GM12878 (cell line): Measurements from ENCODE around the gene PEX6. TPM values are rescaled to one million over a fixed set of nuclear protein-coding genes. Genes with fewer than 3 reads are reported as not detected.

ENCODE experiments used
- ATAC-seq: fragments of 200-7000 bp; cut with Tn5 transposase; 3 replicates; pipeline ENCODE4 v1.9.1; 2020; ENCODE audit warnings: mild to moderate bottlenecking, moderate library complexity
- BruUV-seq: library from RNA; stranded (reverse); fragments of 400-500 nt; replicated peaks from 2 replicates; lab custom pipeline; 2021; lab: Mats Ljungman, UMichigan
- CTCF ChIA-PET: fragments of 300-600 bp; sonication (Branson Sonifier 250); formaldehyde crosslinking; extraction: SDS; loops from one replicate; lab custom pipeline; 2021; ENCODE audit warnings: inconsistent platforms; lab: Yijun Ruan, JAX
- POLR2A ChIA-PET: fragments of 350-600 bp; formaldehyde crosslinking; extraction: SDS; loops from one replicate; lab custom pipeline; 2021; ENCODE audit warnings: inconsistent platforms; lab: Charles Lee
- RAD21 ChIA-PET: fragments of 300-600 bp; sonication (Branson Sonifier 250); formaldehyde crosslinking; loops from one replicate; lab custom pipeline; 2023; ENCODE audit warnings: antibody characterized with exemption; ENCODE audit not compliant: unreplicated experiment; lab: Charles Lee
- SMC1A ChIA-PET: fragments of 300-600 bp; sonication (Branson Sonifier 250); formaldehyde crosslinking; loops from one replicate; lab custom pipeline; 2023; ENCODE audit not compliant: unreplicated experiment, uncharacterized antibody; lab: Charles Lee
- DNase-seq: peaks from one replicate; pipeline ENCODE4 v3.0.0-alpha.2; 2011; ENCODE audit warnings: low read depth, low spot score
- FAIRE-seq: peaks from 3 replicates; lab custom pipeline; 2011; peaks lifted over from hg19 to GRCh38; lab: Jason Lieb, UNC
- H2AFZ ChIP-seq: 2 replicates; pipeline ENCODE4 v1.6.0; 2011; ENCODE audit warnings: low read depth, low read length, control low read depth; ENCODE audit not compliant: control insufficient read depth
- H3K27ac ChIP-seq: 2 replicates; pipeline ENCODE4 v1.5.1; 2011; ENCODE audit warnings: control low read depth; ENCODE audit not compliant: control insufficient read depth, insufficient read depth
- H3K27me3 ChIP-seq, 2 experiments: replicated peaks in 1 of 2; 2 replicates each; pipeline versions ENCODE4 v1.6.0 to v1.6.1; 2011; ENCODE audit warnings: low read length in 1 of 2; ENCODE audit not compliant: control insufficient read depth in 2 of 2, insufficient read depth in 2 of 2
- H3K36me3 ChIP-seq, 2 experiments: 2 replicates each; pipeline ENCODE4 v1.5.1; 2011; ENCODE audit warnings: low read length in 1 of 2; ENCODE audit not compliant: control insufficient read depth in 2 of 2, insufficient read depth in 2 of 2
- H3K4me1 ChIP-seq: 2 replicates; pipeline ENCODE4 v1.6.1; 2011; ENCODE audit warnings: mild to moderate bottlenecking, low read length, moderate library complexity, mixed read lengths; ENCODE audit not compliant: control insufficient read depth, insufficient read depth
- H3K4me2 ChIP-seq: 2 replicates; pipeline ENCODE4 v1.6.0; 2011; ENCODE audit warnings: control low read depth; ENCODE audit not compliant: control insufficient read depth, insufficient read depth
- H3K4me3 ChIP-seq: fragments of 200-600 bp; sonication (generic); 2 replicates; pipeline ENCODE4 v1.5.1; 2016
- H3K79me2 ChIP-seq: 2 replicates; pipeline ENCODE4 v1.6.0; 2011; ENCODE audit warnings: low read length; ENCODE audit not compliant: control insufficient read depth, insufficient read depth
- H3K9ac ChIP-seq: 2 replicates; pipeline ENCODE4 v1.8.0; 2011; ENCODE audit warnings: low read length, control low read depth, mixed read lengths; ENCODE audit not compliant: control insufficient read depth, insufficient read depth
- H3K9me3 ChIP-seq: replicated peaks from 3 replicates; pipeline ENCODE4 v1.5.1; 2011; ENCODE audit warnings: mild to moderate bottlenecking, low read length; ENCODE audit not compliant: control insufficient read depth, insufficient read depth
- H4K20me1 ChIP-seq: 2 replicates; pipeline ENCODE4 v1.6.0; 2011; ENCODE audit not compliant: control insufficient read depth, insufficient read depth
- BHLHE40 ChIP-seq, 2 experiments: fragments of 450-650 bp in 1 of 2; IDR thresholded peaks; 2 replicates each; pipeline ENCODE4 v1.6.1; 2011 to 2017; ENCODE audit warnings: low read depth in 2 of 2, borderline replicate concordance in 1 of 2, improper control_type of control experiment in 1 of 2, low read length in 1 of 2, mild to moderate bottlenecking in 1 of 2
- CEBPB ChIP-seq, 2 experiments: fragments of 150-350 bp in 1 of 2; IDR thresholded peaks; 2 replicates each; pipeline ENCODE4 v1.6.1; 2012 to 2014; ENCODE audit warnings: low read depth in 2 of 2, low read length in 2 of 2, borderline replicate concordance in 1 of 2, inconsistent platforms in 1 of 2
- CUX1 ChIP-seq: IDR thresholded peaks from 2 replicates; pipeline ENCODE4 v1.6.1; 2012; ENCODE audit warnings: improper control_type of control experiment, low read depth, low read length; ENCODE audit not compliant: insufficient replicate concordance
- E2F8 ChIP-seq: fragments of 450-650 bp; IDR thresholded peaks from 2 replicates; pipeline ENCODE4 v1.6.1; 2018; ENCODE audit warnings: mild to moderate bottlenecking, low read depth, moderate library complexity; ENCODE audit not compliant: partially characterized antibody
- EGR1 ChIP-seq, 2 experiments: IDR thresholded peaks; 1 replicate in 1 of 2; 2 replicates in 1 of 2; pipeline ENCODE4 v1.6.1; 2011 to 2012; ENCODE audit warnings: low read depth in 2 of 2, low read length in 2 of 2, borderline replicate concordance in 1 of 2, mild to moderate bottlenecking in 1 of 2, moderate library complexity in 1 of 2
- ELK1 ChIP-seq: IDR thresholded peaks from 2 replicates; pipeline ENCODE4 v1.6.1; 2012; ENCODE audit warnings: low read depth, low read length, improper control_type of control experiment
- ESRRA ChIP-seq: IDR thresholded peaks from 2 replicates; pipeline ENCODE4 v1.6.1; 2012; ENCODE audit warnings: mild to moderate bottlenecking, low read length, improper control_type of control experiment
- NR2C1 ChIP-seq: fragments of 450-650 bp; IDR thresholded peaks from 2 replicates; pipeline ENCODE4 v1.6.1; 2017; ENCODE audit warnings: antibody characterized with exemption, mild to moderate bottlenecking, moderate library complexity
- RAD51 ChIP-seq: fragments of 450-650 bp; IDR thresholded peaks from 2 replicates; pipeline ENCODE4 v1.6.1; 2016; ENCODE audit warnings: moderate library complexity, mild to moderate bottlenecking, inconsistent platforms
- TARDBP ChIP-seq: IDR thresholded peaks from 2 replicates; pipeline ENCODE4 v1.6.1; 2016; ENCODE audit warnings: borderline replicate concordance
- ZNF274 ChIP-seq: IDR thresholded peaks from one replicate; pipeline ENCODE4 v1.8.0; 2011; ENCODE audit not compliant: insufficient read length, insufficient read depth
- WGBS: methylation state at CpG from one replicate; pipeline ENCODE4 v1.1.6; 2016; ENCODE audit warnings: low lambda C conversion rate; ENCODE audit not compliant: insufficient replicate concordance, insufficient coverage; ENCODE audit errors: missing lambda C conversion rate; 5-methylcytosine and 5-hydroxymethylcytosine counted together
- in situ Hi-C: fragments of 300-500 bp; cut with MboI; formaldehyde crosslinking; loops from 9 replicates; pipeline ENCODE4 v1.14.3; 2018; ENCODE audit warnings: mixed read lengths
- intact Hi-C: fragments of 100-400 bp; cut with micrococcal nuclease; formaldehyde crosslinking; loops from one replicate; pipeline ENCODE4 v1.14.2; 2022; ENCODE audit not compliant: unreplicated experiment
- polyA plus RNA-seq, 11 experiments: library from polyadenylated mRNA; depleted of rRNA in 4 of 11; unstranded in 6 of 11; stranded (reverse) in 5 of 11; fragments of >200 nt; fragmentation: Nextera tagmentation in 4 of 11; fragmentation: Illumina TruSeq in 1 of 11; extraction: Ambion mirVana in 4 of 11; extraction: Trizol in 1 of 11; gene quantifications; 1 replicate in 1 of 11; 2 replicates in 10 of 11; pipeline versions ENCODE4 v1.2.1 to v1.2.3, GENCODE V29; 2011 to 2016; ENCODE audit warnings: inconsistent platforms in 2 of 11, missing spikeins in 2 of 11, low read depth in 1 of 11
- total RNA-seq, 4 experiments: library from RNA; depleted of rRNA in 3 of 4; stranded (reverse); fragments of >200 nt in 3 of 4; fragmentation: Illumina TruSeq in 1 of 4; extraction: Trizol in 1 of 4; gene quantifications; 2 replicates each; pipeline versions ENCODE4 v1.2.1 to v1.2.3, GENCODE V29; 2013 to 2021

The PEX6 gene
- total and polyA plus RNA-seq, 10 of the 15 experiments (the other 5 are each of a cell fraction or from before 2014, with no cell fraction given): 0.39 to 21.1 (median 7.8) TPM

- TF ChIP-seq E2F8: no peak
- no peak for TF ChIP-seq RAD51
- TF ChIP-seq, all 136 proteins: peak for 0
Observed at GRCh38 chr6:43020847-43021246, 41.9 kb upstream of the PEX6 start (continued).

GRCh38 chr6:43020052-43020705, 41.2 kb upstream of the PEX6 start:
- POLR2A ChIA-PET: interaction anchor here (0.5 to 2.0 kb wide), 7 partner anchors 10 to 272 kb away, joined by 3 to 6 read pairs (median 5); partner anchors contain the start of genes CUL7 and PPP2R5D
- 97% methylated on average over 3 of the region's 3 CpGs for WGBS
- SMC1A ChIA-PET: no interaction called here

More at GRCh38 chr6:43020052-43020705, 41.2 kb upstream of the PEX6 start:
- H3K4me2 ChIP-seq: no peak overlapping the region
- no peaks in the 10 kb centered on the region for H3K27me3 ChIP-seq
- H4K20me1 ChIP-seq: peaks cover 3% of the 10 kb centered on the region; the same call in 1 of the 2 replicates
- H2AFZ ChIP-seq: no peak overlapping the region
- TF ChIP-seq NR2C1 (no peak), CEBPB (IDR thresholded peaks at IDR 0.05; ENCODE audit: borderline replicate concordance in 1 of 2, low read depth in 2 of 2, low read length in 2 of 2) (no peak), ESRRA (no peak), RAD51 (no peak), EGR1 (IDR thresholded peaks at IDR 0.05; ENCODE audit: borderline replicate concordance in 1 of 2, low read depth in 2 of 2, low read length in 2 of 2) (no peak), ZNF274 (no peak), TARDBP (no peak), BHLHE40 (IDR thresholded peaks at IDR 0.05; ENCODE audit: borderline replicate concordance in 1 of 2, low read depth in 2 of 2, low read length in 1 of 2) (no peak), ELK1 (no peak), CUX1 (no peak)
- no peak for FAIRE-seq
- intact Hi-C loops (no loop called here), in situ Hi-C loops (no loop called here)
- H3K27ac ChIP-seq: no peak overlapping the region
- peaks cover 25% of the 10 kb centered on the region for H3K79me2 ChIP-seq
- CTCF ChIA-PET: interaction anchor here (0.7 to 1.7 kb wide), 4 partner anchors 38 to 142 kb away, joined by 3 to 7 read pairs (median 3); no protein-coding TSS in a partner anchor
- H3K4me1 ChIP-seq: peaks cover 16% of the 10 kb centered on the region
- H3K4me3 ChIP-seq: no peak overlapping the region
- BruUV-seq: no TSS peak
- no peaks in the 10 kb centered on the region for H3K9me3 ChIP-seq
- RAD21 ChIA-PET: interaction anchor here (0.8 to 2.0 kb wide), 2 partner anchors 41 kb away, joined by 4 to 5 read pairs; partner anchors contain the start of gene PEX6
- peaks cover 4 to 8% of the 10 kb centered on the region in 2 experiments; a peak in 3 of 4 replicates for H3K36me3 ChIP-seq
- no peak overlapping the region for H3K9ac ChIP-seq
- no peak for DNase-seq
- ATAC-seq: no peak
